Upper lobe of right lung (tissue), 1 donor: ENCODE measurements around the gene GMDS. TPM values are rescaled to one million over a fixed set of nuclear protein-coding genes. Genes with fewer than 3 reads are reported as not detected.

Experiments
- ATAC-seq: fragments of 200-7000 bp; cut with Tn5 transposase; one replicate; pipeline ENCODE4 v1.9.1; 2020; ENCODE audit warnings: mild to moderate bottlenecking, moderate library complexity
- DNase-seq: peaks from one replicate; pipeline ENCODE4 v3.0.0-alpha.2; 2020
- H3K27ac ChIP-seq: fragments of 200-600 bp; one replicate; pipeline ENCODE4 v1.8.0; 2022
- H3K27me3 ChIP-seq: fragments of 200-600 bp; one replicate; pipeline ENCODE4 v1.8.0; 2022; ENCODE audit warnings: mild to moderate bottlenecking
- H3K36me3 ChIP-seq: fragments of 200-600 bp; one replicate; pipeline ENCODE4 v1.8.0; 2022
- H3K4me1 ChIP-seq: fragments of 200-600 bp; one replicate; pipeline ENCODE4 v1.8.0; 2022
- H3K4me3 ChIP-seq: fragments of 200-600 bp; one replicate; pipeline ENCODE4 v1.8.0; 2022; ENCODE audit warnings: mild to moderate bottlenecking
- H3K9me3 ChIP-seq: fragments of 200-600 bp; one replicate; pipeline ENCODE4 v1.8.0; 2022
- CTCF ChIP-seq: fragments of 200-600 bp; IDR thresholded peaks from one replicate; pipeline ENCODE4 v1.8.0; 2022; ENCODE audit warnings: antibody characterized with exemption
- intact Hi-C: fragments of 100-400 bp; cut with DNase I; formaldehyde crosslinking; loops from one replicate; pipeline ENCODE4 v1.11.0; 2022
- total RNA-seq: library from RNA; stranded (reverse); fragmentation: NEBNext Ultra II Directional; extraction: Animal tissue kit (Norgen Biotek cat#: 25700); gene quantifications from one replicate; pipeline ENCODE4 v1.2.1, GENCODE V29; 2021
- donor health status: DM: no; HTN: yes; CAD: no; lungs with severe emphysema.

GMDS gene
- total RNA-seq, 1 donor from 2014 or later: 12.2 TPM

GRCh38 chr6:1913577-1913976 is 331.8 kb downstream of the GMDS start:
- DNase-seq (no peak), ATAC-seq (no peak)
- H3K9me3 ChIP-seq: no peaks in the 10 kb centered on the region
- no peaks in the 10 kb centered on the region for H3K27me3 ChIP-seq
- no peaks in the 10 kb centered on the region for H3K36me3 ChIP-seq
- H3K4me3 ChIP-seq: no peak overlapping the region
- TF ChIP-seq CTCF: no peak
- H3K4me1 ChIP-seq: no peaks in the 10 kb centered on the region
- H3K27ac ChIP-seq: no peak overlapping the region
- intact Hi-C loops: no loop called here

GRCh38 chr6:1912731-1913130 is 332.7 kb downstream of the GMDS start:
- Histone ChIP-seq H3K4me3 (no peak overlapping the region), H3K27ac (no peak overlapping the region), H3K9me3 (no peaks in the 10 kb centered on the region), H3K27me3 (no peaks in the 10 kb centered on the region), H3K4me1 (no peaks in the 10 kb centered on the region), H3K36me3 (no peaks in the 10 kb centered on the region)
- DNase-seq: no peak
- no peak for TF ChIP-seq CTCF
- intact Hi-C loops: no loop called here
- ATAC-seq: no peak

- intact Hi-C loops: no loop called here
- no peak for TF ChIP-seq CTCF
- no peaks in the 10 kb centered on the region for H3K36me3 ChIP-seq
- no peak overlapping the region for H3K27ac ChIP-seq
- ATAC-seq (no peak), DNase-seq (no peak)
- H3K9me3 ChIP-seq: no peaks in the 10 kb centered on the region
- no peaks in the 10 kb centered on the region for H3K4me1 ChIP-seq
- H3K27me3 ChIP-seq: no peaks in the 10 kb centered on the region
- H3K4me3 ChIP-seq: no peak overlapping the region
Measured at GRCh38 chr6:1911474-1911873, 333.9 kb downstream of the GMDS start.

- Histone ChIP-seq H3K9me3 (no peaks in the 10 kb centered on the region), H3K27me3 (no peaks in the 10 kb centered on the region), H3K4me3 (no peak overlapping the region), H3K36me3 (no peaks in the 10 kb centered on the region), H3K27ac (no peak overlapping the region), H3K4me1 (no peaks in the 10 kb centered on the region)
- DNase-seq: no peak
- intact Hi-C loops: no loop called here
- no peak for TF ChIP-seq CTCF
- ATAC-seq: no peak
Measured at GRCh38 chr6:1910621-1911407, 334.6 kb downstream of the GMDS start.

GRCh38 chr6:1908784-1909183 is 336.6 kb downstream of the GMDS start:
- H3K36me3 ChIP-seq: no peaks in the 10 kb centered on the region
- no peak for TF ChIP-seq CTCF
- H3K4me1 ChIP-seq: no peaks in the 10 kb centered on the region
- no peaks in the 10 kb centered on the region for H3K9me3 ChIP-seq
- intact Hi-C loops: no loop called here
- no peak overlapping the region for H3K27ac ChIP-seq
- no peak overlapping the region for H3K4me3 ChIP-seq
- ATAC-seq: no peak
- no peaks in the 10 kb centered on the region for H3K27me3 ChIP-seq
- DNase-seq: no peak

GRCh38 chr6:1906609-1907008 is 338.8 kb downstream of the GMDS start:
- no peak for DNase-seq
- no peak for TF ChIP-seq CTCF
- H3K4me3 ChIP-seq: no peak overlapping the region
- intact Hi-C loops: no loop called here
- no peak for ATAC-seq
- H3K36me3 ChIP-seq: no peaks in the 10 kb centered on the region
- H3K4me1 ChIP-seq: no peaks in the 10 kb centered on the region
- no peak overlapping the region for H3K27ac ChIP-seq
- H3K9me3 ChIP-seq: no peaks in the 10 kb centered on the region
- H3K27me3 ChIP-seq: no peaks in the 10 kb centered on the region
